DND-41 (cell line): ENCODE results near the gene CADPS.

Experiments used
- ATAC-seq: fragments of 200-7000 bp; cut with Tn5 transposase; 3 replicates; pipeline ENCODE4 v1.9.1; 2021; ENCODE audit warnings: low read depth; ENCODE audit not compliant: insufficient read depth
- DNase-seq: peaks from one replicate; pipeline ENCODE4 v3.0.0-alpha.2; 2020
- H2AFZ ChIP-seq: 2 replicates; pipeline ENCODE4 v1.6.0; 2012; ENCODE audit warnings: low read depth, low read length
- H3K27ac ChIP-seq: 2 replicates; pipeline ENCODE4 v1.5.1; 2012; ENCODE audit warnings: low read length, inconsistent platforms
- H3K27me3 ChIP-seq: fragments of 200-600 bp; sonication (generic); 2 replicates; pipeline ENCODE4 v1.6.0; 2012; ENCODE audit warnings: low read length, mild to moderate bottlenecking, inconsistent platforms; ENCODE audit not compliant: insufficient read depth, poor library complexity
- H3K36me3 ChIP-seq: 2 replicates; pipeline ENCODE4 v1.5.1; 2012; ENCODE audit warnings: low read length, inconsistent platforms; ENCODE audit not compliant: insufficient read depth
- H3K4me1 ChIP-seq: 2 replicates; pipeline ENCODE4 v1.5.1; 2012; ENCODE audit warnings: mild to moderate bottlenecking, low read length; ENCODE audit not compliant: insufficient read depth
- H3K4me2 ChIP-seq: 2 replicates; pipeline ENCODE4 v1.6.0; 2012; ENCODE audit warnings: mild to moderate bottlenecking, moderate library complexity, low read length, inconsistent platforms; ENCODE audit not compliant: insufficient read depth
- H3K4me3 ChIP-seq, 2 experiments: fragments of 200-600 bp in 1 of 2; shearing (Covaris generic) in 1 of 2; 2 replicates each; pipeline ENCODE4 v1.5.1; 2012 to 2016; ENCODE audit warnings: inconsistent platforms in 2 of 2, low read length in 2 of 2, mild to moderate bottlenecking in 2 of 2, low read depth in 1 of 2, moderate library complexity in 1 of 2
- H3K79me2 ChIP-seq: 2 replicates; pipeline ENCODE4 v1.6.0; 2012; ENCODE audit warnings: low read length, inconsistent platforms; ENCODE audit not compliant: insufficient read depth
- H3K9ac ChIP-seq: 2 replicates; pipeline ENCODE4 v1.6.0; 2012; ENCODE audit warnings: low read depth, mild to moderate bottlenecking, inconsistent platforms, low read length, moderate library complexity
- H3K9me3 ChIP-seq: 2 replicates; pipeline ENCODE4 v1.5.1; 2012; ENCODE audit warnings: low read length, moderate library complexity, mild to moderate bottlenecking, inconsistent platforms; ENCODE audit not compliant: insufficient read depth, severe bottlenecking
- H4K20me1 ChIP-seq: 2 replicates; pipeline ENCODE4 v1.6.0; 2012; ENCODE audit warnings: low read length; ENCODE audit not compliant: insufficient read depth
- EZH2 ChIP-seq: IDR thresholded peaks from 3 replicates; pipeline ENCODE4 v1.6.1; 2012; ENCODE audit warnings: borderline replicate concordance, low read depth, mild to moderate bottlenecking, moderate library complexity, low read length, inconsistent platforms; ENCODE audit not compliant: severe bottlenecking
- TF ChIP-seq, protein P1 (sequence below): IDR thresholded peaks from 2 replicates; pipeline ENCODE4 v1.5.1; 2012; ENCODE audit warnings: borderline replicate concordance, low read length, moderate library complexity, mild to moderate bottlenecking; ENCODE audit not compliant: poor library complexity, severe bottlenecking; ENCODE audit errors: extremely low read depth

Gene CADPS

DNA sequence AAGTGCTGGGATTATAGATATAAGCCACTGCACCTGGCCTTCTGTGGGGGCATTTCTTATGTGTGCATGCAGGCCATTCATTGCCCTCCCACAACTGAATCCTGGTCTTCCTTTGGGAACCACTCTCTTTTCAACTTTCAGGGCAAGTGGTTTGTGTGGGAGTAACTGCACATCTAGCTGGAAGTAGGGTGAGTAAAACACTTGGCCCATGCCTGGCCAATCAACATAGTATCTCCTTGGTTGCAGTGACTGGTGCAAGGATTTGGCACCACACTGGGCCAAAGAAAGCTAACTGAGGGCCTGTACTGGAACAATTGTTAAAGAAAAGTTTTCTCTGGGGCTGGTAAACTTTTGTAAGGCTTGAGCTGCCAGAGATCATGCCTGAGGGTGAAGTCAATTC is 312.6 kb downstream of the CADPS start:
- peaks cover 3% of the 10 kb centered on the region for H3K27me3 ChIP-seq
- no peak overlapping the region for H3K27ac ChIP-seq
- H3K36me3 ChIP-seq: no peaks in the 10 kb centered on the region
- ATAC-seq (no peak), DNase-seq (no peak)
- H3K9ac ChIP-seq: no peak overlapping the region
- no peaks in the 10 kb centered on the region for H3K4me1 ChIP-seq
- TF ChIP-seq, protein P1, sequence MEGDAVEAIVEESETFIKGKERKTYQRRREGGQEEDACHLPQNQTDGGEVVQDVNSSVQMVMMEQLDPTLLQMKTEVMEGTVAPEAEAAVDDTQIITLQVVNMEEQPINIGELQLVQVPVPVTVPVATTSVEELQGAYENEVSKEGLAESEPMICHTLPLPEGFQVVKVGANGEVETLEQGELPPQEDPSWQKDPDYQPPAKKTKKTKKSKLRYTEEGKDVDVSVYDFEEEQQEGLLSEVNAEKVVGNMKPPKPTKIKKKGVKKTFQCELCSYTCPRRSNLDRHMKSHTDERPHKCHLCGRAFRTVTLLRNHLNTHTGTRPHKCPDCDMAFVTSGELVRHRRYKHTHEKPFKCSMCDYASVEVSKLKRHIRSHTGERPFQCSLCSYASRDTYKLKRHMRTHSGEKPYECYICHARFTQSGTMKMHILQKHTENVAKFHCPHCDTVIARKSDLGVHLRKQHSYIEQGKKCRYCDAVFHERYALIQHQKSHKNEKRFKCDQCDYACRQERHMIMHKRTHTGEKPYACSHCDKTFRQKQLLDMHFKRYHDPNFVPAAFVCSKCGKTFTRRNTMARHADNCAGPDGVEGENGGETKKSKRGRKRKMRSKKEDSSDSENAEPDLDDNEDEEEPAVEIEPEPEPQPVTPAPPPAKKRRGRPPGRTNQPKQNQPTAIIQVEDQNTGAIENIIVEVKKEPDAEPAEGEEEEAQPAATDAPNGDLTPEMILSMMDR: no peak
- no peak for TF ChIP-seq EZH2
- H4K20me1 ChIP-seq: no peaks in the 10 kb centered on the region
- no peak overlapping the region for H2AFZ ChIP-seq
- no peak overlapping the region for H3K4me2 ChIP-seq
- H3K9me3 ChIP-seq: no peaks in the 10 kb centered on the region
- H3K4me3 ChIP-seq: no peak overlapping the region
- H3K79me2 ChIP-seq: no peaks in the 10 kb centered on the region

DNA sequence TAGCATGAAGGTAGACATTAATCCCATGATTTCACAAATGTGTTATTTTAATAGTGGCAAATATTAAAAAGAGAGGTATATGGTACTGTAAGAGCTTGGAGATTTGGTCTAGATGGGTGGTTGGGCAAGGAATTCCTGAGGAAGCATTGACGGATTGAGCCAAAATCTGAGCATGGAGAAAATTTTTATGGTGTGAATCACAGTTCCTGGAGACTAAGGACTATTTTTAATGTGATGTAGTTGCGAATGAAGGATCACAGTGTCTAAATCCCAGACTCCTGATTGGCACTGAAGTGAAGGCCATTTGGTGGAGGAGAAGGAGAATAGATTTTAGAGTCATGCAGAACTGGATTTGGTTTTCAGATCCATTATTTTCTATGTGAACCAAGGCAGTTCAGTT is 313.2 kb downstream of the CADPS start:
- Histone ChIP-seq H3K27ac (no peak overlapping the region), H3K4me1 (no peaks in the 10 kb centered on the region), H3K27me3 (peaks cover 3% of the 10 kb centered on the region), H3K9ac (no peak overlapping the region), H3K79me2 (no peaks in the 10 kb centered on the region), H3K4me3 (no peak overlapping the region), H3K9me3 (no peaks in the 10 kb centered on the region), H2AFZ (no peak overlapping the region), H4K20me1 (no peaks in the 10 kb centered on the region), H3K4me2 (no peak overlapping the region), H3K36me3 (no peaks in the 10 kb centered on the region)
- ATAC-seq (no peak), DNase-seq (no peak)
- TF ChIP-seq EZH2: no peak
- TF ChIP-seq, protein P1: no peak

DNA sequence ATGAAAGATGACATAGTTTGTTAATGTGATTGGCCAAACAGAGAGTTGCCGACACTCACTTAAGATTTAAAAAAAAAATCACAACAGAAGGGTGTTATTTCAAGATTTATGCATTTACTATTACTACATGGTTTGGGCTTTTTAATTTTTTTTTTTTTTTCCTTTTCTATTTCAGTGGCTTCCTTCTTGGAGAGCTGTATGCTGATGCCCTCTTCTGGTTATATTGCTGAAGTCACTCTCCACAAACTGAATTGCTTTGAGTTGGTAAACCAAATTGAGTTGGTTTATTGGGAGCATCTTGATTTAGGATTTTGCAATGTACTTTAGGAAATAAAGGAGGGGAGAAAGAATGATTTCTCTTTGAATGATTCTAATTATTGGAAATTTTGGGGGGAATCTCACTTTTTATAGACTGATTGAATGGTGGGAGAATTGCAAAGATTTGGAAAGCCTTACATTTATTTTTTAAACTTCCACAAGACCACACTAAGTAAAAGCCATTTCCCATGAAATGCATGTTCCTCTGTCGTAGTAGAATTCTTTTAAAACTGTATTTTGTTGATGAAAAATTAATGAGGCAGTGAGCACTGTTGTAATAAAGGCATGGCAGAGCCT is 315.3 kb downstream of the CADPS start:
- ATAC-seq (no peak), DNase-seq (no peak)
- no peak for TF ChIP-seq EZH2
- TF ChIP-seq, protein P1: peak; percentile 50

More for the DNA sequence above, 315.3 kb downstream of the CADPS start:
- H3K9me3 ChIP-seq: no peaks in the 10 kb centered on the region
- no peak overlapping the region for H3K27ac ChIP-seq
- H3K27me3 ChIP-seq: peaks cover 3% of the 10 kb centered on the region
- no peaks in the 10 kb centered on the region for H3K79me2 ChIP-seq
- no peaks in the 10 kb centered on the region for H3K4me1 ChIP-seq
- no peak overlapping the region for H3K9ac ChIP-seq
- no peak overlapping the region for H3K4me2 ChIP-seq
- no peaks in the 10 kb centered on the region for H4K20me1 ChIP-seq
- no peaks in the 10 kb centered on the region for H3K36me3 ChIP-seq
- H3K4me3 ChIP-seq: no peak overlapping the region
- no peak overlapping the region for H2AFZ ChIP-seq
